GM12801 (cell line): ENCODE results near the gene TMC6.

Experiments used
- CTCF ChIP-seq: IDR thresholded peaks from one replicate; pipeline ENCODE4 v1.5.1; 2011; ENCODE audit warnings: control low read depth; ENCODE audit not compliant: insufficient read length; ENCODE audit errors: extremely low read depth

Gene TMC6

GRCh38 chr17:78120537-78120936 lies 8.0 kb downstream of the TMC6 start:
- no peak for TF ChIP-seq CTCF

GRCh38 chr17:78118801-78119241 lies 9.7 kb downstream of the TMC6 start:
- no peak for TF ChIP-seq CTCF

GRCh38 chr17:78117027-78117981 lies 11.3 kb downstream of the TMC6 start:
- TF ChIP-seq CTCF = no peak

- TF ChIP-seq CTCF = no peak
Measured at GRCh38 chr17:78116411-78116810, 12.1 kb downstream of the TMC6 start.

- TF ChIP-seq CTCF = no peak
Measured at GRCh38 chr17:78114831-78115723, 13.5 kb downstream of the TMC6 start.

- no peak for TF ChIP-seq CTCF
Measured at GRCh38 chr17:78113804-78114785, 14.5 kb downstream of the TMC6 start.
